K562 (cell line): ENCODE results near the gene NPC1L1. TPM values are rescaled to one million over a fixed set of nuclear protein-coding genes. Genes with fewer than 3 reads are reported as not detected.

Experiments
- ATAC-seq: fragments of 200-7000 bp; cut with Tn5 transposase; 3 replicates; pipeline ENCODE4 v1.9.1; 2020; ENCODE audit warnings: moderate library complexity
- BruUV-seq: library from RNA; stranded (reverse); fragments of 400-500 nt; replicated peaks from 2 replicates; lab custom pipeline; 2021; lab: Mats Ljungman, UMichigan
- CTCF ChIA-PET: fragments of 300-600 bp; formaldehyde crosslinking; extraction: SDS; loops from one replicate; lab custom pipeline; 2021; ENCODE audit warnings: low intra/inter-chr PET ratio; lab: Yijun Ruan, JAX
- POLR2A ChIA-PET: fragments of 300-600, 350-650 bp; sonication (Branson Sonifier 250); formaldehyde crosslinking; extraction: SDS; loops from one replicate; lab custom pipeline; 2021; ENCODE audit warnings: antibody characterized with exemption, inconsistent platforms; lab: Yijun Ruan, JAX
- DNase-seq, 4 experiments: peaks; one replicate each; pipeline versions ENCODE4 v3.0.0 to v3.0.0-alpha.2; 2011 to 2018; ENCODE audit warnings: low spot score in 3 of 4, mixed read lengths in 3 of 4; ENCODE audit errors: extremely low read depth in 1 of 4
- FAIRE-seq: peaks from 2 replicates; lab custom pipeline; 2011; peaks lifted over from hg19 to GRCh38; lab: Jason Lieb, UNC
- H2AFZ ChIP-seq: 2 replicates; pipeline ENCODE4 v1.6.0; 2011; ENCODE audit warnings: low read depth, low read length, control low read depth, inconsistent platforms
- H3K27ac ChIP-seq: fragments of 200-600 bp; 3 replicates; pipeline ENCODE4 v1.8.0; 2011; ENCODE audit warnings: low read depth, mild to moderate bottlenecking, control low read depth, inconsistent platforms, low read length, moderate library complexity, mixed read lengths; ENCODE audit errors: extremely low read depth
- H3K27me3 ChIP-seq, 2 experiments: fragments of 300-600 bp in 1 of 2; 2 replicates in 1 of 2; 3 replicates in 1 of 2; pipeline versions ENCODE4 v1.6.0 to v1.8.0; 2011; ENCODE audit warnings: inconsistent platforms in 2 of 2, low read length in 2 of 2, mild to moderate bottlenecking in 1 of 2, mixed read lengths in 1 of 2, moderate library complexity in 1 of 2; ENCODE audit not compliant: control insufficient read depth in 2 of 2, insufficient read depth in 2 of 2
- H3K36me3 ChIP-seq: fragments of 300-600 bp; 3 replicates; pipeline ENCODE4 v1.8.0; 2011; ENCODE audit warnings: mild to moderate bottlenecking, low read length, inconsistent platforms; ENCODE audit not compliant: control insufficient read depth, insufficient read depth
- H3K4me1 ChIP-seq, 2 experiments: fragments of 200-600 bp in 1 of 2; replicated peaks in 1 of 2; 2 replicates in 1 of 2; 3 replicates in 1 of 2; pipeline versions ENCODE4 v1.5.1 to v1.8.0; 2011; ENCODE audit warnings: inconsistent platforms in 2 of 2, low read length in 2 of 2, mild to moderate bottlenecking in 1 of 2, mixed read lengths in 1 of 2, moderate library complexity in 1 of 2; ENCODE audit not compliant: control insufficient read depth in 2 of 2, insufficient read depth in 2 of 2
- H3K4me2 ChIP-seq: 2 replicates; pipeline ENCODE4 v1.6.1; 2011; ENCODE audit warnings: low read length, control low read depth, inconsistent platforms, mixed read lengths; ENCODE audit not compliant: insufficient read depth
- H3K4me3 ChIP-seq: fragments of 200-600 bp; sonication (generic), shearing (Covaris generic); 2 replicates; pipeline ENCODE4 v1.5.1; 2016; ENCODE audit warnings: control low read depth, inconsistent platforms
- H3K79me2 ChIP-seq: fragments of 200-600 bp; 3 replicates; pipeline ENCODE4 v1.8.0; 2011; ENCODE audit warnings: low read length, inconsistent platforms; ENCODE audit not compliant: control insufficient read depth, insufficient read depth
- H3K9ac ChIP-seq, 2 experiments: 2 replicates each; pipeline versions ENCODE4 v1.6.0 to v1.6.1; 2011; ENCODE audit warnings: low read depth in 2 of 2, low read length in 2 of 2, control low read depth in 1 of 2, inconsistent platforms in 1 of 2, mild to moderate bottlenecking in 1 of 2, mixed read lengths in 1 of 2; ENCODE audit not compliant: insufficient read depth in 1 of 2
- H3K9me1 ChIP-seq: one replicate; pipeline ENCODE4 v1.6.0; 2011; ENCODE audit warnings: inconsistent platforms, mild to moderate bottlenecking, low read length, moderate library complexity; ENCODE audit not compliant: control insufficient read depth, insufficient read depth
- H3K9me3 ChIP-seq: replicated peaks from 2 replicates; pipeline ENCODE4 v1.5.1; 2011; ENCODE audit warnings: low read depth, low read length, inconsistent platforms; ENCODE audit not compliant: control insufficient read depth, insufficient read depth
- H4K20me1 ChIP-seq: replicated peaks from 2 replicates; pipeline ENCODE4 v1.6.1; 2011; ENCODE audit warnings: low read length, inconsistent platforms, mixed read lengths; ENCODE audit not compliant: control insufficient read depth, insufficient read depth
- ARID2 ChIP-seq: fragments of 450-650 bp; IDR thresholded peaks from 2 replicates; pipeline ENCODE4 v1.6.1; 2017; ENCODE audit warnings: antibody characterized with exemption, mild to moderate bottlenecking
- FOXA1 ChIP-seq: fragments of 450-650 bp; IDR thresholded peaks from 2 replicates; pipeline ENCODE4 v1.6.1; 2016; ENCODE audit warnings: mild to moderate bottlenecking, borderline replicate concordance
- MYNN ChIP-seq, 2 experiments: sonication (generic); formaldehyde crosslinking in 1 of 2; IDR thresholded peaks; 2 replicates each; pipeline versions ENCODE4 v1.5.0 to v1.6.1; 2016 to 2020; ENCODE audit warnings: antibody characterized with exemption in 1 of 2, missing genetic modification reagents in 1 of 2
- SFPQ ChIP-seq: fragments of 200-400 bp; formaldehyde crosslinking; IDR thresholded peaks from 2 replicates; pipeline ENCODE4 v1.6.1; 2017; ENCODE audit warnings: mild to moderate bottlenecking, low read depth, low read length, moderate library complexity
- SRSF3 ChIP-seq: fragments of 200-400 bp; formaldehyde crosslinking; IDR thresholded peaks from 2 replicates; pipeline ENCODE4 v1.6.1; 2016; ENCODE audit warnings: mild to moderate bottlenecking, low read length, moderate library complexity; ENCODE audit not compliant: insufficient read depth
- ZBTB1 ChIP-seq: sonication (generic); formaldehyde crosslinking; IDR thresholded peaks from 2 replicates; pipeline ENCODE4 v1.8.1; 2023; ENCODE audit warnings: missing genetic modification reagents, low read depth, mild to moderate bottlenecking, borderline replicate concordance
- ZKSCAN1 ChIP-seq: fragments of 150-350 bp; IDR thresholded peaks from 2 replicates; pipeline ENCODE4 v1.6.1; 2016; ENCODE audit warnings: low read depth, low read length
- WGBS: fragments of 100-300 bp; shearing (Covaris generic); methylation state at CpG from one replicate; pipeline ENCODE4 v1.1.6; 2016; ENCODE audit warnings: low coverage, mixed read lengths; ENCODE audit not compliant: insufficient coverage; ENCODE audit errors: missing lambda C conversion rate; 5-methylcytosine and 5-hydroxymethylcytosine counted together
- in situ Hi-C: fragments of 300-500 bp; cut with MboI; formaldehyde crosslinking; loops from 4 replicates; pipeline ENCODE4 v1.15.0; 2018; ENCODE audit warnings: inconsistent platforms, mixed read lengths
- intact Hi-C: fragments of 100-400 bp; cut with micrococcal nuclease; formaldehyde crosslinking; loops from 2 replicates; pipeline ENCODE4 v1.14.2; 2022
- polyA plus RNA-seq, 8 experiments: library from polyadenylated mRNA; depleted of rRNA in 4 of 8; stranded (reverse) in 5 of 8; unstranded in 3 of 8; fragments of >200 nt; fragmentation: Nextera tagmentation in 2 of 8; fragmentation: Illumina TruSeq in 1 of 8; extraction: Ambion mirVana in 2 of 8; extraction: Trizol in 1 of 8; gene quantifications; 2 replicates each; pipeline versions ENCODE4 v1.2.1 to v1.2.3, GENCODE V29; 2011 to 2014; ENCODE audit warnings: inconsistent platforms in 1 of 8, missing spikeins in 1 of 8
- total RNA-seq, 7 experiments: library from RNA; depleted of rRNA in 6 of 7; stranded (reverse); fragments of >200 nt in 6 of 7; fragmentation: Illumina TruSeq in 2 of 7; extraction: Trizol in 2 of 7; gene quantifications; 2 replicates each; pipeline versions ENCODE4 v1.2.1 to v1.2.3, GENCODE V29; 2011 to 2021; ENCODE audit warnings: low replicate concordance in 1 of 7
- TF ChIP-seq, protein P1 (sequence below): sonication (generic); formaldehyde crosslinking; IDR thresholded peaks from 2 replicates; pipeline ENCODE4 v1.8.0; 2022; ENCODE audit warnings: mild to moderate bottlenecking, missing genetic modification reagents, borderline replicate concordance
- TF ChIP-seq, protein P2 (sequence below), 2 experiments: fragments of 200-800 bp in 1 of 2; sonication (Bioruptor generic) in 1 of 2; sonication (generic) in 1 of 2; formaldehyde crosslinking in 1 of 2; IDR thresholded peaks in 1 of 2; conservative IDR thresholded peaks in 1 of 2; 2 replicates each; pipeline versions ENCODE4 v1.5.0 to v1.6.1; 2016 to 2020; ENCODE audit warnings: missing compliant biosample characterization in 1 of 2, missing genetic modification characterization in 1 of 2, missing genetic modification reagents in 1 of 2

NPC1L1 gene
- total and polyA plus RNA-seq, 9 of the 15 experiments (the other 6 are each of a cell fraction or from before 2014, with no cell fraction given) = 0.01 to 0.18 (median 0.07) TPM; not detected in 4

DNA sequence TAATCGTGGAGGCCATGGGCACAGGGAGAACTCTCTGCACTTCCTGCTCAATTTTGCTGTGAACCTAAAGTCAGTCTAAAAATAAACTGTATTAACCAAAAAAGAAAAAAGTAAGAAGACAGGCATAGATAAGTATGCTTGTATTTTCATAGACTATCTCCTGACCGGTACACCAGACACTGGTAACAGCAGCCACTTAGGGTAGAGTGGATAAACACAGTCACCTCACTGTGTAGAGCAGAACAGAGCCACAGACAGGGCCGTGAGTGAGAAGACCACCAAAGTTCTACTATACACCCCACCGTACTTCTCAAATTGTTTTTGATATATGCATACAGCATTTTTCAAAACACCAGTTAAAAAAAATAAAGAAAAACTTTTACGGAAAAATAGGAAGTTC lies 75.6 kb downstream of the NPC1L1 start:
- H3K27me3 ChIP-seq = no peaks in the 10 kb centered on the region
- H3K9me1 ChIP-seq = no peaks in the 10 kb centered on the region
- peaks cover 58% of the 10 kb centered on the region for H3K79me2 ChIP-seq
- intact Hi-C loops (loop anchor here (10.0 kb wide), 1 partner anchor 61 kb away; no protein-coding TSS in a partner anchor), in situ Hi-C loops (no loop called here)
- no peak for FAIRE-seq
- no TSS peak for BruUV-seq
- ChIA-PET CTCF (no interaction called here), POLR2A (interaction anchor here (0.6 to 1.0 kb wide), 4 partner anchors 10 to 49 kb away, joined by 3 to 4 read pairs (median 4); partner anchors contain the start of gene NUDCD3)
- no peak overlapping the region for H2AFZ ChIP-seq
- H3K4me3 ChIP-seq = no peak overlapping the region
- H3K27ac ChIP-seq = no peak overlapping the region
- peaks cover 2% of the 10 kb centered on the region; the same call in 1 of the 2 replicates for H4K20me1 ChIP-seq
- DNase-seq = no peak
- no peak overlapping the region for H3K4me2 ChIP-seq
- no peak for ATAC-seq
- H3K4me1 ChIP-seq = peaks cover 4 to 17% of the 10 kb centered on the region in 2 experiments; a peak in 4 of 5 replicates
- TF ChIP-seq, protein P1, sequence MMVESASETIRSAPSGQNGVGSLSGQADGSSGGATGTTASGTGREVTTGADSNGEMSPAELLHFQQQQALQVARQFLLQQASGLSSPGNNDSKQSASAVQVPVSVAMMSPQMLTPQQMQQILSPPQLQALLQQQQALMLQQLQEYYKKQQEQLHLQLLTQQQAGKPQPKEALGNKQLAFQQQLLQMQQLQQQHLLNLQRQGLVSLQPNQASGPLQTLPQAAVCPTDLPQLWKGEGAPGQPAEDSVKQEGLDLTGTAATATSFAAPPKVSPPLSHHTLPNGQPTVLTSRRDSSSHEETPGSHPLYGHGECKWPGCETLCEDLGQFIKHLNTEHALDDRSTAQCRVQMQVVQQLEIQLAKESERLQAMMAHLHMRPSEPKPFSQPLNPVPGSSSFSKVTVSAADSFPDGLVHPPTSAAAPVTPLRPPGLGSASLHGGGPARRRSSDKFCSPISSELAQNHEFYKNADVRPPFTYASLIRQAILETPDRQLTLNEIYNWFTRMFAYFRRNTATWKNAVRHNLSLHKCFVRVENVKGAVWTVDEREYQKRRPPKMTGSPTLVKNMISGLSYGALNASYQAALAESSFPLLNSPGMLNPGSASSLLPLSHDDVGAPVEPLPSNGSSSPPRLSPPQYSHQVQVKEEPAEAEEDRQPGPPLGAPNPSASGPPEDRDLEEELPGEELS (CRISPR knock-in tag) = no peak
- no peak for TF ChIP-seq FOXA1
- TF ChIP-seq ARID2 = no peak
- no peak for TF ChIP-seq SRSF3
- no peak for TF ChIP-seq ZKSCAN1
- TF ChIP-seq, protein P2, sequence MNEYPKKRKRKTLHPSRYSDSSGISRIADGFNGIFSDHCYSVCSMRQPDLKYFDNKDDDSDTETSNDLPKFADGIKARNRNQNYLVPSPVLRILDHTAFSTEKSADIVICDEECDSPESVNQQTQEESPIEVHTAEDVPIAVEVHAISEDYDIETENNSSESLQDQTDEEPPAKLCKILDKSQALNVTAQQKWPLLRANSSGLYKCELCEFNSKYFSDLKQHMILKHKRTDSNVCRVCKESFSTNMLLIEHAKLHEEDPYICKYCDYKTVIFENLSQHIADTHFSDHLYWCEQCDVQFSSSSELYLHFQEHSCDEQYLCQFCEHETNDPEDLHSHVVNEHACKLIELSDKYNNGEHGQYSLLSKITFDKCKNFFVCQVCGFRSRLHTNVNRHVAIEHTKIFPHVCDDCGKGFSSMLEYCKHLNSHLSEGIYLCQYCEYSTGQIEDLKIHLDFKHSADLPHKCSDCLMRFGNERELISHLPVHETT (CRISPR knock-in tag; conservative IDR thresholded peaks at IDR 0.05 in 1 of 2, IDR thresholded peaks at IDR 0.05 in 1 of 2) = no peak
- no peak for TF ChIP-seq SFPQ
- no peak for TF ChIP-seq MYNN (IDR thresholded peaks at IDR 0.05)
- TF ChIP-seq MYNN (CRISPR knock-in tag; IDR thresholded peaks at IDR 0.05) = no peak
- no peak for TF ChIP-seq ZBTB1 (CRISPR knock-in tag)
- WGBS = 76% methylated on average over 5 of the region's 5 CpGs
- no peak overlapping the region for H3K9ac ChIP-seq
- no peaks in the 10 kb centered on the region for H3K9me3 ChIP-seq
- peaks cover 60% of the 10 kb centered on the region for H3K36me3 ChIP-seq
